ENCODE measurements around the gene SLAMF7.

DNA sequence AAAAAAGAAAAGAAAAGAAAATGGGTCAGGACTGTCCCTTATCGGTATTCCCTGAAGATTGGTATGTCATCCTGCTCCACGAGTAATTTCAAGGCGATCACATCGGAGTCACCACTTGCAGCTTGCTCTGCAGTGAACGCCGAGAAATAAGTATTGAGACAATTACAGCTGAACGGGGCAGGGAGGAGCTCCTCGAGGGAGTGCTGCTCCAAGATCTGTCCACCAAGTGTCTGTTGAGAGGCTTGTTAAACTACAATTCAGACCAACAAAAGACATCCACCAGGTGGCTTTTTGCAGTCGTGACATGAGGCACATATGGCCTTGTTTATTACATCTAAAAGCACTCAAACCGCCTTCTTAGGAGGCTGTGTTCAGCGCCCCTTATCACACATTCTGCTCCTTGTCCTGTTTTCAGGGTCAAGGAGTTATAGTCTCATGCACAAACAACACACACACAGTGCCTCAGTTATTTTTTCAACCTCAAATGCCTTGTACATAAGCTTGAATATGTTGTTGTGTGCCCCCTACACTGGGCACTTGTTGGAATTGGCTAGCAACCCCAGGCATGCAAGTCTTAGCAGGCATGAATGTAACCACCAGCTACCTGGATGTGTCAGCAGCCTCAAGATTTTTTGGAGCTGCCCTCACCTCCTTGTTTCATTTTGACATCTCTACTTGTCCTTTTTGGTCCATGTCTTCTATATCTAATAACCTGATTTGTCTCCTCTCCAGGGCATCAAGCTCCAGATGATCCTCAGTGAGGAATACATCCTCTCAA, 14.4 kb upstream of the SLAMF7 start:
- no peak for TF ChIP-seq POLR2AphosphoS5 (IDR thresholded peaks at IDR 0.05; ENCODE audit: borderline replicate concordance, low read depth, low read length)
- no peak for TF ChIP-seq EZH2 (IDR thresholded peaks at IDR 0.05)
